Dendritic cell treated with granulocyte-macrophage colony-stimulating factor and Interleukin-4, amounts not matched to agents 40 ng/mL and 50 ng/mL, for 4 days (primary cell): ENCODE measurements around the gene FLYWCH2.
"Not testable (repeated sequence)": the region's sequence is repeated elsewhere in the genome, so short reads cannot be mapped to it uniquely, and the experiment has no call there.

Source experiments
- H3K27ac Mint-ChIP-seq: one replicate; pipeline ENCODE4 v1.8.0; 2022; ENCODE audit warnings: mild to moderate bottlenecking, mixed read lengths
- H3K27me3 Mint-ChIP-seq: one replicate; pipeline ENCODE4 v1.8.0; 2022; ENCODE audit warnings: mild to moderate bottlenecking, mixed read lengths
- H3K36me3 Mint-ChIP-seq: one replicate; pipeline ENCODE4 v1.8.0; 2022; ENCODE audit warnings: low read depth, mixed read lengths
- H3K4me1 Mint-ChIP-seq: one replicate; pipeline ENCODE4 v1.8.0; 2022; ENCODE audit warnings: low read depth, mixed read lengths
- H3K4me3 Mint-ChIP-seq: one replicate; pipeline ENCODE4 v1.8.0; 2022; ENCODE audit warnings: mild to moderate bottlenecking, moderate library complexity, mixed read lengths
- H3K9me3 Mint-ChIP-seq: one replicate; pipeline ENCODE4 v1.8.0; 2022; ENCODE audit warnings: mixed read lengths
- intact Hi-C: fragments of 100-400 bp; cut with micrococcal nuclease; formaldehyde crosslinking; loops from one replicate; pipeline ENCODE4 v1.15.0; 2022

FLYWCH2 gene

DNA sequence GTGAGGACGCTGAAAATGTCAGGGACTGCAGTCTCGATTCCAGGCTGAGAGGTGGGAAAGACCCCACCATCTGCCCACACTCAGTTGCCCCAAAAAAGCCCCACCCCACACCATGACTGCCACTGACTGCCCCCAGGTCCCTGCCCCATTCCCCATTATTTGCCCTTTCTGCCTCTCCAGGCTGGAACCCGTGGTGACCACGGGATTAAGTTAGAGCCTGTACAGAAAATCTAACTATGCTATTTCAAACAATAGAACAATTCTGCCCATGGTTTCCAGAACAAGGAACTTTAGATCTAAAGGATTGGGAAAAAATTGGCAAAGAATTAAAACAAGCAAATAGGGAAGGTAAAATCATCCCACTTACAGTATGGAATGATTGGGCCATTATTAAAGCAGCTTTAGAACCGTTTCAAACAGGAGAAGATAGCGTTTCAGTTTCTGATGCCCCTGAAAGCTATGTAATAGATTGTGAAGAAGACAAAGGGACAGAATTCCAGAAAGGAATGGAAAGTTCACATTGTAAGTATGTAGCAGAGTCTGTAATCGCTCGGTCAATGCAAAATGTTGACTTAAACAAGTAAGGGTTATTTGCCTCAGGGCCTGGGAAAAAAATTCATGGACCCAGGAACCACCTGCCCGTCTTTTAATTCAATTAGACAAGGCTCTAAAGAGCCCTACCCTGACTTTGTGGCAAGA is 43.1 kb downstream of the FLYWCH2 start:
- Mint-ChIP-seq H3K4me3 (no peak overlapping the region), H3K4me1 (peaks cover 8% of the 10 kb centered on the region), H3K27me3 (no peaks in the 10 kb centered on the region), H3K36me3 (peaks cover 63% of the 10 kb centered on the region), H3K9me3 (no peaks in the 10 kb centered on the region), H3K27ac (no peak overlapping the region)
- intact Hi-C loops: no loop called here

GRCh38 chr16:2926650-2926999 is 43.6 kb downstream of the FLYWCH2 start:
- H3K4me3 Mint-ChIP-seq: no peak overlapping the region
- H3K9me3 Mint-ChIP-seq: no peaks in the 10 kb centered on the region
- no peaks in the 10 kb centered on the region for H3K27me3 Mint-ChIP-seq

DNA sequence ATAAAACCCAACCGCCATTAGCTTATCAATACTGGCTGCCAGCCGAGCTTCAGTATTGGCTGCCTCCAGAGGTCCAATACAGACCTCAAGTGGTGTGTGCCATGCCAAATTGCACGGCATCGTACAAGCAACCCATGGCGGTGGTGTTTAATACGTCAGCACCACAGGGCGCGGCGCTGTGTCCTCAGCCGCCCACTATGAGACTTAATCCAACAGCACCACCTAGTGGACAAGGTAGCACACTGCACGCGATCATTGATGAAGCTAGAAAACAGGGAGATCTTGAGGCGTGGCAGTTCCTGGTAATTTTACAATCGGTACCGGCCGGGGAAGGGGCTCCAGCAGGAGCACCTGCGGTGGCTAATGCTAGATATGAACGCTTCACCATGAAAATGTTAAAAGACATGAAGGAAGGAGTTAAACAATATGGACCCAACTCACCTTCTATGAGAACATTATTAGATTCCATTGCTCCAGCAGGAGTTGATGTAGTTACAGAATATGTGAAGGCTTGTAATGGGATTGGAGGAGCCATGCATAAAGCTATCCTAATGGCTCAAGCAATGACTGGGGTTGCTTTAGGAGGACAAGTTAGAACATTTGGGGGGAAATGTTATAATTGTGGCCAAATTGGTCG is 44.1 kb downstream of the FLYWCH2 start:
- H3K4me1 Mint-ChIP-seq: peaks cover 8% of the 10 kb centered on the region
- intact Hi-C loops: no loop called here
- H3K27me3 Mint-ChIP-seq: no peaks in the 10 kb centered on the region
- no peak overlapping the region for H3K4me3 Mint-ChIP-seq
- no peaks in the 10 kb centered on the region for H3K9me3 Mint-ChIP-seq
- H3K27ac Mint-ChIP-seq: no peak overlapping the region
- H3K36me3 Mint-ChIP-seq: peaks cover 66% of the 10 kb centered on the region

More at GRCh38 chr16:2926650-2926999, 43.6 kb downstream of the FLYWCH2 start:
- intact Hi-C loops: no loop called here
- Mint-ChIP-seq H3K27ac (no peak overlapping the region), H3K36me3 (peaks cover 66% of the 10 kb centered on the region), H3K4me1 (peaks cover 8% of the 10 kb centered on the region)

- not testable (repeated sequence) for H3K4me3 Mint-ChIP-seq, H3K27ac Mint-ChIP-seq
Observed at GRCh38 chr16:2928151-2928550, 45.1 kb downstream of the FLYWCH2 start.

DNA sequence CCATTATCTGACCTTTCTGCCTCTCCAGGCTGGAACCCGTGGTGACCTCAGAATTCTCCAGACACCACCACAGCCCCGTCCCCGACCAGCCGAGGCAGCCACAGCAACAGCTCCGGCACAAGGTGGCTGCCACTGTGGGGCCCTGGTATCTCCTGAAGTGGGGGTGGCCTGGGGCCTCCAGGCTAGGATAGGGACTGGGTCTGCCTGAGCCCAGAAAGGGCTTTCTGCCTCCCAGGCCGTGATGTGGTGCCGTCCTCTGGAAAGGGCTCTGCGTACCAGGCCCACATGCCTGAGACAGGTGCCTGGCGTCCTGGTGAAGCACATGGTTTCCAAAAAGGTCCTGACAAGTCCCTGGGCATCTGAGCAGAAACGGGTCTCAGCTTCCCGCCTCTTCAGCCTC is 45.8 kb downstream of the FLYWCH2 start:
- H3K27me3 Mint-ChIP-seq: no peaks in the 10 kb centered on the region
- H3K9me3 Mint-ChIP-seq: no peaks in the 10 kb centered on the region
- H3K4me1 Mint-ChIP-seq: peaks cover 8% of the 10 kb centered on the region
- H3K36me3 Mint-ChIP-seq: peaks cover 66% of the 10 kb centered on the region
- H3K4me3 Mint-ChIP-seq: no peak overlapping the region
- H3K27ac Mint-ChIP-seq: no peak overlapping the region
- intact Hi-C loops: no loop called here

More at GRCh38 chr16:2928151-2928550, 45.1 kb downstream of the FLYWCH2 start:
- H3K27me3 Mint-ChIP-seq, H3K9me3 Mint-ChIP-seq, intact Hi-C loops, H3K4me1 Mint-ChIP-seq: not testable (repeated sequence)
- peaks cover 66% of the 10 kb centered on the region for H3K36me3 Mint-ChIP-seq

- intact Hi-C loops: no loop called here
- Mint-ChIP-seq H3K27me3 (no peaks in the 10 kb centered on the region), H3K4me3 (no peak overlapping the region), H3K27ac (no peak overlapping the region), H3K4me1 (peaks cover 8% of the 10 kb centered on the region), H3K9me3 (no peaks in the 10 kb centered on the region), H3K36me3 (peaks cover 67% of the 10 kb centered on the region)
Observed at GRCh38 chr16:2929693-2930092, 46.7 kb downstream of the FLYWCH2 start.

DNA sequence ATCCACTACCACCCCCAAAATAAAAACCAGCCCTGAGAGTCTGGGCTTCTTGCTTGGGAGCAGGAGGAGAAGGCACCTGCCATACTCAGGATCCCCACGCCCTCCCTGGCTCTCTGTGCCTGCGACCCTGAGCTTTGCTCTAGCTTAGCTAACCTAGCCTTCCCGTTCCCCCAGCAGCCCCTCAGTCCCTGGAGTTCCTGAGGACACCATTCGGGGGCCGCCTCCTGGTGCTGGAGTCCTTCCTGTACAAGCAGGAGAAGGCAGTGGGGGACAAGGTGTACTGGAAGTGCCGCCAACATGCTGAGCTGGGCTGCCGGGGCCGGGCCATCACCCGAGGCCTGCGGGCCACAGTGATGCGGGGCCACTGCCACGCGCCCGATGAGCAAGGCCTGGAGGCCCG is 47.2 kb downstream of the FLYWCH2 start:
- Mint-ChIP-seq H3K36me3 (peaks cover 67% of the 10 kb centered on the region), H3K4me1 (peaks cover 8% of the 10 kb centered on the region), H3K27ac (no peak overlapping the region), H3K9me3 (no peaks in the 10 kb centered on the region), H3K4me3 (no peak overlapping the region), H3K27me3 (no peaks in the 10 kb centered on the region)
- intact Hi-C loops: no loop called here

DNA sequence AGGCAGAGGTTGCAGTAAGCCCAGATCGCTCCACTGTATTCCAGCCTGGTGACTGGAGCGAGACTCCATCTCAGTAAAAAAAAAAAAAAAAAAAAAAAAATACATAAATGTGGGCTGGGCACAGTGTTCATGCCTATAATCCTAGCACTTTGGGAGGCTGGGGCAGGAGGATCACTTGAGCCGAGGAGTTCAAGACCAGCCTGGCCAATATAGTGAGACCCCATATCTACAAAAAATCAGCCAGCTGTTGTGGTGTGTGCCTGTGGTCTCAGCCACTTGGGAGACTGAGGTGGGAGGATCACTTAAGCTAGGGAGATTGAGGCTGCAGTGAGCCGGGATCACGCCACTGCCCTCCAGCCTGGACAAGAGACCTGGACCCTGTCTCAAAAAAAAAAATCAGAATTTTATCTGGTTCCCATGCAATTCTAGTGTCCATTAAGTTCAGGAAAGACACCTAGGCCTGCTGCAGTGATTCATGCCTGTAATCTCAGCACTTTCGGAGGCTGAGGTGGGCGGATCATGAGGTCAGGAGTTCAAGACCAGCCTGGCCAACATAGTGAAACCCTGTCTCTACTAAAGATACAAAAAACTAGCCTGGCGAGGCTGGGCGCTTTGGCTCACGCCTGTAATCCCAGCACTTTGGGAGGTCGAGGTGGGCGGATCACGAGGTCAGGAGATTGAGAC is 48.4 kb downstream of the FLYWCH2 start:
- H3K36me3 Mint-ChIP-seq: peaks cover 76% of the 10 kb centered on the region
- H3K4me3 Mint-ChIP-seq, H3K27ac Mint-ChIP-seq, intact Hi-C loops, H3K27me3 Mint-ChIP-seq, H3K4me1 Mint-ChIP-seq, H3K9me3 Mint-ChIP-seq: not testable (repeated sequence)

DNA sequence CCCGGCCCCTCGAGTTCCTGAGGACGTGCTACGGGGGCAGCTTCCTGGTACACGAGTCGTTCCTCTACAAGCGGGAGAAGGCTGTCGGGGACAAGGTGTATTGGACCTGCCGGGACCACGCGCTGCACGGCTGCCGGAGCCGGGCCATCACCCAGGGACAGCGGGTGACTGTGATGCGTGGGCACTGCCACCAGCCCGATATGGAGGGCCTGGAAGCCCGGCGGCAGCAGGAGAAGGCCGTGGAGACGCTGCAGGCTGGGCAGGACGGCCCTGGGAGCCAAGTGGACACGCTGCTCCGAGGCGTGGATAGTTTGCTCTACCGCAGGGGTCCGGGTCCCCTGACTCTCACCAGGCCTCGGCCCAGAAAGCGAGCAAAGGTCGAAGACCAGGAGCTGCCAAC is 50.1 kb downstream of the FLYWCH2 start:
- Mint-ChIP-seq H3K4me3 (no peak overlapping the region), H3K27me3 (no peaks in the 10 kb centered on the region), H3K4me1 (no peaks in the 10 kb centered on the region), H3K36me3 (peaks cover 94% of the 10 kb centered on the region), H3K27ac (no peak overlapping the region), H3K9me3 (no peaks in the 10 kb centered on the region)
- intact Hi-C loops: no loop called here

DNA sequence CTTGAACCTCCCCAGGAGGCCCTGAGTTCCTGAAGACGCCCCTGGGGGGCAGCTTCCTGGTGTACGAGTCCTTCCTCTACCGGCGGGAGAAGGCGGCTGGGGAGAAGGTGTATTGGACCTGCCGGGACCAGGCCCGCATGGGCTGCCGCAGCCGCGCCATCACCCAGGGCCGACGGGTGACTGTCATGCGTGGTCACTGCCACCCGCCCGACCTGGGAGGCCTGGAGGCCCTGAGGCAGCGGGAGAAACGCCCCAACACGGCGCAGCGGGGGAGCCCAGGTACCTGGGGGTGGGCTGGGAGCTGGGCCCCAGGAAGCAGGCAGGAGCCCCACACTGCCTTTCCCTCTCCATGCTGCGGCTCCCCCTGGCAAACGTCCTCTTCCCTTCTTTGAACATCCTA is 50.7 kb downstream of the FLYWCH2 start:
- Mint-ChIP-seq H3K4me1 (no peaks in the 10 kb centered on the region), H3K9me3 (no peaks in the 10 kb centered on the region), H3K27ac (no peak overlapping the region), H3K27me3 (no peaks in the 10 kb centered on the region), H3K4me3 (no peak overlapping the region), H3K36me3 (peaks cover 96% of the 10 kb centered on the region)
- intact Hi-C loops: no loop called here

DNA sequence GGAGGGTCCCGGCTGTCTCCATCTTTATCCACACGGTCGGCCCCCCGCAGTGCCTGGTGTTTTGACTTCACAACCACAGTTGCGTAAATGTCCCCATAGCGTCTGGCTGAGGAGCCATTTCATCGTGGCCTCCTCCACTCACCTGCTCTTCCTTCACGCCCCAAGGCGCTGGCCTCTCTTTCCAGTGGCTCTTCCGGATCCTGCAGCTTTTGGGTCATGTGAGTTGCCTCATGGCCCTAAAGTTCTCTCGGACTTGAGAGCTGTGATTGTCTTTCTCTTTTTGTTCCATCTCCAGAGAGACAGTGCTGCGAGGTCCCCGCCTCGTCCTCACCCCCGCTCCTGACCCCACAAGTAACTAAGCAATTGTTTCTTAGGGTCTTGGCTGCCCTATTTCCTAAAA is 51.4 kb downstream of the FLYWCH2 start:
- intact Hi-C loops: no loop called here
- H3K36me3 Mint-ChIP-seq: peaks cover 96% of the 10 kb centered on the region
- no peaks in the 10 kb centered on the region for H3K27me3 Mint-ChIP-seq
- H3K27ac Mint-ChIP-seq: no peak overlapping the region
- H3K4me1 Mint-ChIP-seq: no peaks in the 10 kb centered on the region
- H3K4me3 Mint-ChIP-seq: no peak overlapping the region
- no peaks in the 10 kb centered on the region for H3K9me3 Mint-ChIP-seq

- no peaks in the 10 kb centered on the region for H3K9me3 Mint-ChIP-seq
- intact Hi-C loops: no loop called here
- H3K4me3 Mint-ChIP-seq: no peak overlapping the region
- peaks cover 100% of the 10 kb centered on the region for H3K36me3 Mint-ChIP-seq
- H3K27me3 Mint-ChIP-seq: no peaks in the 10 kb centered on the region
- H3K27ac Mint-ChIP-seq: no peak overlapping the region
- no peaks in the 10 kb centered on the region for H3K4me1 Mint-ChIP-seq
Observed at GRCh38 chr16:2936436-2937011, 53.5 kb downstream of the FLYWCH2 start.

DNA sequence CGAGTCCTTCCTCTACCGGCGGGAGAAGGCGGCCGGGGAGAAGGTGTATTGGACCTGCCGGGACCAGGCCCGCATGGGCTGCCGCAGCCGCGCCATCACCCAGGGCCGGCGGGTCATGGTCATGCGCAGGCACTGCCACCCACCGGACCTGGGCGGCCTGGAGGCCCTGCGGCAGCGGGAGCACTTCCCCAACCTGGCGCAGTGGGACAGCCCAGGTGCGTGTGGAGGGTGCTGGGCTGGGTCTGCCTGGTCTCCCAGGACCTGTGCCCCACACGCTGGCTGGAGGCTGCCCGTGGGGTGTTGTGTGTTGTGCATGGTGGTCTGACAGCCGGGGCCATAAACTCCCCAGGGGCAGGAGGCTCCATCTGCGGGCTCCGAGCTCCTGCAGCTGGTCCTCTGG is 54.2 kb downstream of the FLYWCH2 start:
- Mint-ChIP-seq H3K27ac (no peak overlapping the region), H3K27me3 (no peaks in the 10 kb centered on the region), H3K4me3 (no peak overlapping the region), H3K4me1 (no peaks in the 10 kb centered on the region), H3K36me3 (peaks cover 100% of the 10 kb centered on the region), H3K9me3 (no peaks in the 10 kb centered on the region)
- intact Hi-C loops: no loop called here

DNA sequence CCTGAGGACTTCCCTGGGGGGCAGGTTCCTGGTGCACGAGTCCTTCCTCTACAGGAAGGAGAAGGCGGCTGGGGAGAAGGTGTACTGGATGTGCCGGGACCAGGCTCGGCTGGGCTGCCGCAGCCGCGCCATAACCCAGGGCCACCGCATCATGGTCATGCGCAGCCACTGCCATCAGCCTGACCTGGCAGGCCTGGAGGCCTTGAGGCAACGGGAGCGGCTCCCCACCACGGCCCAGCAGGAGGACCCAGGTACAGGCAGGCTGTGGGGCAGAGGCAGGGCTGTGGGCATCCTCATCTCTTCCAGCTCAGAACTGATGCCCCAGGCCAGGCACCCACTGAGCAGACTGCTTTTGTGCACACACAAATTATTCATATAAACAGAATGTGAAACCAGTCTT is 55.2 kb downstream of the FLYWCH2 start:
- no peaks in the 10 kb centered on the region for H3K27me3 Mint-ChIP-seq
- no peak overlapping the region for H3K27ac Mint-ChIP-seq
- no peaks in the 10 kb centered on the region for H3K4me1 Mint-ChIP-seq
- no peaks in the 10 kb centered on the region for H3K9me3 Mint-ChIP-seq
- no peak overlapping the region for H3K4me3 Mint-ChIP-seq
- intact Hi-C loops: no loop called here
- H3K36me3 Mint-ChIP-seq: peaks cover 100% of the 10 kb centered on the region
